SJSA1 (cell line): Measurements from ENCODE around the gene HS1BP3. TPM values are rescaled to one million over a fixed set of nuclear protein-coding genes. Genes with fewer than 3 reads are reported as not detected.

ENCODE experiments used
- DNase-seq, 2 experiments: peaks; one replicate each; pipeline ENCODE4 v3.0.0-alpha.2; 2015 to 2020; ENCODE audit warnings: low spot score in 2 of 2, low read depth in 1 of 2
- H3K27ac ChIP-seq: fragments of 250-450 bp; sonication (Bioruptor Pico); 2 replicates; pipeline ENCODE4 v1.5.1; 2020; ENCODE audit warnings: mild to moderate bottlenecking, moderate library complexity
- H3K27me3 ChIP-seq: fragments of 250-450 bp; sonication (Bioruptor Pico); replicated peaks from 2 replicates; pipeline ENCODE4 v1.5.1; 2020; ENCODE audit warnings: mild to moderate bottlenecking, moderate library complexity
- H3K36me3 ChIP-seq: fragments of 250-450 bp; sonication (Bioruptor Pico); 2 replicates; pipeline ENCODE4 v1.5.1; 2020; ENCODE audit warnings: mild to moderate bottlenecking
- H3K4me1 ChIP-seq: fragments of 250-450 bp; sonication (Bioruptor Pico); replicated peaks from 2 replicates; pipeline ENCODE4 v1.6.1; 2021; ENCODE audit warnings: mild to moderate bottlenecking
- H3K4me3 ChIP-seq: fragments of 250-450 bp; sonication (Bioruptor Pico); 2 replicates; pipeline ENCODE4 v1.5.1; 2020; ENCODE audit warnings: mild to moderate bottlenecking
- H3K9me3 ChIP-seq: fragments of 250-450 bp; sonication (Bioruptor Pico); replicated peaks from 2 replicates; pipeline ENCODE4 v1.5.1; 2020; ENCODE audit warnings: mild to moderate bottlenecking
- total RNA-seq: library from RNA; depleted of rRNA; stranded (reverse); fragments of >200 nt; shearing (Covaris generic); gene quantifications from 2 replicates; pipeline ENCODE4 v1.2.3, GENCODE V29; 2014

The HS1BP3 gene
- total RNA-seq, 1 experiment from 2014 or later, result 17.2 TPM

DNA sequence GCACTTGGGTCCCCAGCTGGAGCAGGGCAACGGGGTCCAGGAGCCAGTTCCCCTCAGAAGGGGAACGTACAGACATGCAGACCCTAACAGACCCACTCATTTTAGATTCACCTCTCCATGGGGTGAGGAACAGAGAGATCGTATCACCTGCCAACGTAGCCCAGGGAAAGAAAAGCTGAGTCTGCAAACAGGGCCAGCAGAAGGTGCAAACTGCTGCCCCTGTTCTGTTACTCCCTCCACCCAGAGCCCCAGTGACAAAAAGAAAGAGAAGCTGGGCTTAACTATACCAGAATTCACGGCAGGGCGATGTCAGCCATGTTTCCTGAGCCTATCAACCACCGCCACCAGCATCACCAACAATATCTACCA is 817 bp upstream of the HS1BP3 start:
- DNase-seq, result no peak
- Histone ChIP-seq H3K27ac (no peak overlapping the region), H3K4me1 (peaks cover 13% of the 10 kb centered on the region), H3K27me3 (no peaks in the 10 kb centered on the region), H3K9me3 (no peaks in the 10 kb centered on the region), H3K36me3 (peaks cover 3% of the 10 kb centered on the region), H3K4me3 (peak overlapping the region; percentile 93)

DNA sequence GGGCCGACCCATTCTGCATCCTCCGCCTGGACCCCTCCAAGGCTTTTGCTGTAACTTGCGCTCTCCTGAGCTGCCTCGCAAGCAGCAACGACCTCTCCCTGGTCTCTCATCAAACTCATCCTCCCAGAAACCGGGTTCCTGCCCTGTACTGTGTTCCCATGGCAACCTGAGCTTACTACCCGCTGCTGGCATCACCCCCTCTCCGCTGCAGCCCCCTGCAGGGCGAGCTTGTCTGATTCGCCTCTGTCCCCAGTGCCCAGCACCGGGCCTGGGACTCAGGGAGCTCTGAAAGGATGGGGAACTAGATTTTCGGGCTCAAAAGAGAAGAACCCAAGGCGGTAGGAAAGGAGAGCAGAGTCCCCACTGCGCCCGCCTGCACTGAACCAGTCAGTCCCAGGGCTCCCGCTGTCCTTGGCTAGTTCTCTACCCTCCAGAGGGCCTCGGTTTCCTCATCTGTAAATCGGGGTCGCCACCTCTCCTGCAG is 463 bp downstream of the HS1BP3 start:
- no peaks in the 10 kb centered on the region for H3K9me3 ChIP-seq
- no peaks in the 10 kb centered on the region for H3K27me3 ChIP-seq
- H3K4me3 ChIP-seq, result peak overlapping the region; percentile 93
- peaks cover 4% of the 10 kb centered on the region for H3K36me3 ChIP-seq
- peaks cover 13% of the 10 kb centered on the region for H3K4me1 ChIP-seq
- DNase-seq, result no peak
- H3K27ac ChIP-seq, result peak overlapping the region; percentile 75

DNA sequence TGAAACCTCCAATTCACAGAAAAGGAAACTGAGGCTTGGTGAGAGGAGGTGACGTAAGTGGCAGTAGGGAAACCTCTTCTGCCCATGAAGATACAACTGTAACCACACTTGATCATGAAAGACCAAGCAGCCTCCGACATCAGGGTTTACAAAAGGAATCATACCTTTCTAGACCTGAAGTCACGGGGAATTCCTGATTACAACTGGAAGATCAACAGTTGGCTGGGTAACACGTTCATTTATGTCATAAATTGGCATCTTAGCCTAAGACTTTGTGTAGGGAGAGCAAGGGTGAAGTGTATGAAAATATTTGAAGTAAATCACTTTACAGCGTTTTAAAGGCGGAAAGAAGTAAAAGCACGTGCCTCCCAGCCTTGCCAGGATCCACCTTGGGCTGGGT is 922 bp downstream of the HS1BP3 start:
- DNase-seq, result no peak
- Histone ChIP-seq H3K36me3 (peaks cover 9% of the 10 kb centered on the region), H3K9me3 (no peaks in the 10 kb centered on the region), H3K27me3 (no peaks in the 10 kb centered on the region), H3K4me3 (peak overlapping the region; percentile 93), H3K27ac (no peak overlapping the region), H3K4me1 (peaks cover 13% of the 10 kb centered on the region)

DNA sequence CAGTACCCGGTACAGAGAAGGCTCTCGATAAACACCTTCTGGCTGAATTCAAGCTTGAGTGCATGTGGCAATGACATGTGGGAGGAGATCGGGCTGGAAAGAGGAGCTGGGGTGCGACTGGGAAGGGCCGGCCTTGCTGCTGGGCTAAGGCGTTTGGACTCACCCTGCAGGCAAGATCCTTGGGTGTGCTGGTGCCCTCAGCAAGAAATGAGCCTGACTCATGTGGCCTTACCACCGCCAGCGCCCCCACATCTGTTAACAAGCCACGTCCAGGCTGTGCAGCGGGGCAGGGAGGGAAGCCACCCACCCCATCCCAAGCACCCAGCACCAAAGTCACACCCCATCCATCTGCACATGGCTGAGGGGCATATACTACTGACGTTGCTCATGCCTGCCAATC is 1.3 kb downstream of the HS1BP3 start:
- no peak overlapping the region for H3K4me3 ChIP-seq

GRCh38 chr2:20648831-20649230 is 2.1 kb downstream of the HS1BP3 start:
- Histone ChIP-seq H3K9me3 (no peaks in the 10 kb centered on the region), H3K4me3 (no peak overlapping the region), H3K27ac (no peak overlapping the region), H3K36me3 (peaks cover 13% of the 10 kb centered on the region), H3K4me1 (peaks cover 13% of the 10 kb centered on the region), H3K27me3 (no peaks in the 10 kb centered on the region)
- DNase-seq, result no peak

More for the DNA sequence above, 1.3 kb downstream of the HS1BP3 start:
- peaks cover 13% of the 10 kb centered on the region for H3K4me1 ChIP-seq
- no peaks in the 10 kb centered on the region for H3K9me3 ChIP-seq
- DNase-seq, result no peak
- H3K27ac ChIP-seq, result no peak overlapping the region
- H3K27me3 ChIP-seq, result no peaks in the 10 kb centered on the region
- peaks cover 9% of the 10 kb centered on the region for H3K36me3 ChIP-seq

GRCh38 chr2:20648206-20648605 is 2.7 kb downstream of the HS1BP3 start:
- peaks cover 13% of the 10 kb centered on the region for H3K4me1 ChIP-seq

GRCh38 chr2:20647738-20648137 is 3.2 kb downstream of the HS1BP3 start:
- H3K4me3 ChIP-seq, result no peak overlapping the region
- DNase-seq, result no peak
- no peaks in the 10 kb centered on the region for H3K9me3 ChIP-seq
- no peak overlapping the region for H3K27ac ChIP-seq
- no peaks in the 10 kb centered on the region for H3K27me3 ChIP-seq
- H3K4me1 ChIP-seq, result peaks cover 13% of the 10 kb centered on the region
- H3K36me3 ChIP-seq, result peaks cover 13% of the 10 kb centered on the region

More at GRCh38 chr2:20648206-20648605, 2.7 kb downstream of the HS1BP3 start:
- Histone ChIP-seq H3K4me3 (no peak overlapping the region), H3K36me3 (peaks cover 13% of the 10 kb centered on the region), H3K9me3 (no peaks in the 10 kb centered on the region), H3K27ac (no peak overlapping the region), H3K27me3 (no peaks in the 10 kb centered on the region)
- DNase-seq, result no peak

DNA sequence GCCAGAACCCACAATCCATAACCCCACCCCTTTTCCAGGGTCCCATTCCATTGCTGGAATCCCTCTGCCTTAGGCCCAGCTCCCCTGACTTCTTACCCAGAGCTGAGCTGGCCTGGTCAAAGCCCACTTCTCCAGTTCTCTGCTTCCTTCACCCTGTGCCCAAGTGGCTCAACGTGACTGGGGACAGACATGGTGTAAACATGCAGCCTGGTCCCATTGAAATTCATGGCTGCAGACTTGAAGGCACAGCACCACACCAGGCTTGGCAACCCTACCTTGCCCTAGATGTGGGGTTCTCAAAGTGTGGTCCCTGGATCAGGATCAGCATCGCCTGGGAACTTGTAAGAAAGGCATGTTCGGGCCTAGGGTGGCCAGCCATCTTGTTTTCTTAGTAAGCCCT is 3.7 kb downstream of the HS1BP3 start:
- Histone ChIP-seq H3K27ac (no peak overlapping the region), H3K4me3 (no peak overlapping the region), H3K27me3 (no peaks in the 10 kb centered on the region), H3K36me3 (peaks cover 13% of the 10 kb centered on the region), H3K4me1 (peaks cover 13% of the 10 kb centered on the region), H3K9me3 (no peaks in the 10 kb centered on the region)
- DNase-seq, result no peak

GRCh38 chr2:20646446-20646845 is 4.5 kb downstream of the HS1BP3 start:
- H3K9me3 ChIP-seq, result no peaks in the 10 kb centered on the region
- no peak for DNase-seq
- no peaks in the 10 kb centered on the region for H3K27me3 ChIP-seq
- H3K27ac ChIP-seq, result no peak overlapping the region
- H3K4me3 ChIP-seq, result no peak overlapping the region
- peaks cover 18% of the 10 kb centered on the region for H3K36me3 ChIP-seq
- peaks cover 10% of the 10 kb centered on the region for H3K4me1 ChIP-seq

GRCh38 chr2:20645761-20646160 is 5.1 kb downstream of the HS1BP3 start:
- Histone ChIP-seq H3K27me3 (no peaks in the 10 kb centered on the region), H3K4me1 (peaks cover 7% of the 10 kb centered on the region), H3K36me3 (peaks cover 17% of the 10 kb centered on the region), H3K4me3 (no peak overlapping the region), H3K27ac (no peak overlapping the region), H3K9me3 (no peaks in the 10 kb centered on the region)
- DNase-seq, result no peak

DNA sequence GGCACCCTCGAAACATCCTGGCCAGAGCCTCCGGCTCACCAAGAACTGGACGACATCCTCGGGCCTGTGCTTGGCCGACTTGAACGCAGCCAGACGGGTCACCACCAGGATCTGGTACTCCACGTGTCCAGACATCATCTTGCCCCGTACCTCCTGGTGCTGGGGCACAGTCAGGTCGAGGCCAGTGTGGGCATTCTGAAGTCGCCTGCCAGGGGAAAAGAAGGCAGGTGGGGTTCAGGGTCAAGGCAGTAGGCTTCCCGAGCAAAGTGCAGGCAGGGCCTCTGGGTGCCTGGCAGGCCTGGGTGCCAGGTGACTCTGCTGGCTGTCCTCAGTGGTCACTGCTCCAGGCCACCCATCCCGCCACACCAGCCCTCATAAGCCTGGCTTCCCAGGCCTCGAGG is 5.6 kb downstream of the HS1BP3 start:
- no peak overlapping the region for H3K4me3 ChIP-seq
- DNase-seq, result no peak
- H3K9me3 ChIP-seq, result no peaks in the 10 kb centered on the region
- no peak overlapping the region for H3K27ac ChIP-seq
- peaks cover 5% of the 10 kb centered on the region for H3K4me1 ChIP-seq
- H3K27me3 ChIP-seq, result no peaks in the 10 kb centered on the region
- peaks cover 20% of the 10 kb centered on the region for H3K36me3 ChIP-seq

- peaks cover 24% of the 10 kb centered on the region for H3K36me3 ChIP-seq
- H3K4me1 ChIP-seq, result no peaks in the 10 kb centered on the region; the same call in 1 of the 2 replicates
- no peaks in the 10 kb centered on the region for H3K27me3 ChIP-seq
- H3K27ac ChIP-seq, result no peak overlapping the region
- no peak for DNase-seq
- H3K4me3 ChIP-seq, result no peak overlapping the region
- no peaks in the 10 kb centered on the region for H3K9me3 ChIP-seq
Measured at GRCh38 chr2:20643826-20644225, 7.1 kb downstream of the HS1BP3 start.

DNA sequence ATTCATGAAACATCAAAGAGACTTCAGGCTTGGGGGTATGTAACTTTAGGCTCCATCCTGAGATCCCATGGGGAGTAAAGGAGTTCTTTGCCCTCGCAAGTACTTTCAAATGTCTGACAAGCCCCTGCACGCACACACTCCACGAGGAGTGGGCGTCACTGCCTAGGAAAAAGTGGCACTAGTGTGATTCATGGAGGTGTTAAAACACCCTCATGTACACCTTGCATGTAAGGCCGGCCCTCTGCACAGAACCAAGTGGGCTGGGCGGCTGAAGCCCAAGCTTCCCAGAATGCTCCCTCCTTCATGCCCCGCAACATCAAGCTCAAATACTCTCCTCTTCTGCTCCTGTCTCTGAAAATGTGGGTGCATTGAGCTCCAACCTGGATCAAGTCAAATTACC is 7.8 kb downstream of the HS1BP3 start:
- Histone ChIP-seq H3K9me3 (no peaks in the 10 kb centered on the region), H3K36me3 (peaks cover 24% of the 10 kb centered on the region), H3K4me1 (no peaks in the 10 kb centered on the region; the same call in 1 of the 2 replicates), H3K4me3 (no peak overlapping the region), H3K27ac (no peak overlapping the region), H3K27me3 (no peaks in the 10 kb centered on the region)
- DNase-seq, result no peak

GRCh38 chr2:20642055-20642971 is 8.6 kb downstream of the HS1BP3 start:
- Histone ChIP-seq H3K4me1 (no peaks in the 10 kb centered on the region; the same call in 1 of the 2 replicates), H3K27me3 (no peaks in the 10 kb centered on the region), H3K4me3 (no peak overlapping the region), H3K27ac (no peak overlapping the region), H3K36me3 (peaks cover 24% of the 10 kb centered on the region), H3K9me3 (no peaks in the 10 kb centered on the region)
- peak; percentile 62 to 77 for DNase-seq
